K562 (cell line): ENCODE results near the gene GPR39. TPM values are rescaled to one million over a fixed set of nuclear protein-coding genes. Genes with fewer than 3 reads are reported as not detected.

Source experiments
- ATAC-seq: fragments of 200-7000 bp; cut with Tn5 transposase; 3 replicates; pipeline ENCODE4 v1.9.1; 2020; ENCODE audit warnings: moderate library complexity
- BruUV-seq: library from RNA; stranded (reverse); fragments of 400-500 nt; replicated peaks from 2 replicates; lab custom pipeline; 2021; lab: Mats Ljungman, UMichigan
- CTCF ChIA-PET: fragments of 300-600 bp; formaldehyde crosslinking; extraction: SDS; loops from one replicate; lab custom pipeline; 2021; ENCODE audit warnings: low intra/inter-chr PET ratio; lab: Yijun Ruan, JAX
- POLR2A ChIA-PET: fragments of 300-600, 350-650 bp; sonication (Branson Sonifier 250); formaldehyde crosslinking; extraction: SDS; loops from one replicate; lab custom pipeline; 2021; ENCODE audit warnings: antibody characterized with exemption, inconsistent platforms; lab: Yijun Ruan, JAX
- DNase-seq, 4 experiments: peaks; one replicate each; pipeline versions ENCODE4 v3.0.0 to v3.0.0-alpha.2; 2011 to 2018; ENCODE audit warnings: low spot score in 3 of 4, mixed read lengths in 3 of 4; ENCODE audit errors: extremely low read depth in 1 of 4
- FAIRE-seq: peaks from 2 replicates; lab custom pipeline; 2011; peaks lifted over from hg19 to GRCh38; lab: Jason Lieb, UNC
- H2AFZ ChIP-seq: 2 replicates; pipeline ENCODE4 v1.6.0; 2011; ENCODE audit warnings: low read depth, low read length, control low read depth, inconsistent platforms
- H3K27ac ChIP-seq: fragments of 200-600 bp; 3 replicates; pipeline ENCODE4 v1.8.0; 2011; ENCODE audit warnings: low read depth, mild to moderate bottlenecking, control low read depth, inconsistent platforms, low read length, moderate library complexity, mixed read lengths; ENCODE audit errors: extremely low read depth
- H3K27me3 ChIP-seq, 2 experiments: fragments of 300-600 bp in 1 of 2; 2 replicates in 1 of 2; 3 replicates in 1 of 2; pipeline versions ENCODE4 v1.6.0 to v1.8.0; 2011; ENCODE audit warnings: inconsistent platforms in 2 of 2, low read length in 2 of 2, mild to moderate bottlenecking in 1 of 2, mixed read lengths in 1 of 2, moderate library complexity in 1 of 2; ENCODE audit not compliant: control insufficient read depth in 2 of 2, insufficient read depth in 2 of 2
- H3K36me3 ChIP-seq: fragments of 300-600 bp; 3 replicates; pipeline ENCODE4 v1.8.0; 2011; ENCODE audit warnings: mild to moderate bottlenecking, low read length, inconsistent platforms; ENCODE audit not compliant: control insufficient read depth, insufficient read depth
- H3K4me1 ChIP-seq, 2 experiments: fragments of 200-600 bp in 1 of 2; replicated peaks in 1 of 2; 2 replicates in 1 of 2; 3 replicates in 1 of 2; pipeline versions ENCODE4 v1.5.1 to v1.8.0; 2011; ENCODE audit warnings: inconsistent platforms in 2 of 2, low read length in 2 of 2, mild to moderate bottlenecking in 1 of 2, mixed read lengths in 1 of 2, moderate library complexity in 1 of 2; ENCODE audit not compliant: control insufficient read depth in 2 of 2, insufficient read depth in 2 of 2
- H3K4me2 ChIP-seq: 2 replicates; pipeline ENCODE4 v1.6.1; 2011; ENCODE audit warnings: low read length, control low read depth, inconsistent platforms, mixed read lengths; ENCODE audit not compliant: insufficient read depth
- H3K4me3 ChIP-seq: fragments of 200-600 bp; sonication (generic), shearing (Covaris generic); 2 replicates; pipeline ENCODE4 v1.5.1; 2016; ENCODE audit warnings: control low read depth, inconsistent platforms
- H3K79me2 ChIP-seq: fragments of 200-600 bp; 3 replicates; pipeline ENCODE4 v1.8.0; 2011; ENCODE audit warnings: low read length, inconsistent platforms; ENCODE audit not compliant: control insufficient read depth, insufficient read depth
- H3K9ac ChIP-seq, 2 experiments: 2 replicates each; pipeline versions ENCODE4 v1.6.0 to v1.6.1; 2011; ENCODE audit warnings: low read depth in 2 of 2, low read length in 2 of 2, control low read depth in 1 of 2, inconsistent platforms in 1 of 2, mild to moderate bottlenecking in 1 of 2, mixed read lengths in 1 of 2; ENCODE audit not compliant: insufficient read depth in 1 of 2
- H3K9me1 ChIP-seq: one replicate; pipeline ENCODE4 v1.6.0; 2011; ENCODE audit warnings: inconsistent platforms, mild to moderate bottlenecking, low read length, moderate library complexity; ENCODE audit not compliant: control insufficient read depth, insufficient read depth
- H3K9me3 ChIP-seq: replicated peaks from 2 replicates; pipeline ENCODE4 v1.5.1; 2011; ENCODE audit warnings: low read depth, low read length, inconsistent platforms; ENCODE audit not compliant: control insufficient read depth, insufficient read depth
- H4K20me1 ChIP-seq: replicated peaks from 2 replicates; pipeline ENCODE4 v1.6.1; 2011; ENCODE audit warnings: low read length, inconsistent platforms, mixed read lengths; ENCODE audit not compliant: control insufficient read depth, insufficient read depth
- ARID1B ChIP-seq: fragments of 450-650 bp; IDR thresholded peaks from 2 replicates; pipeline ENCODE4 v1.6.1; 2016; ENCODE audit warnings: antibody characterized with exemption, mild to moderate bottlenecking, inconsistent platforms
- CHCHD3 ChIP-seq: fragments of 250-450 bp; sonication (Bioruptor Pico); IDR thresholded peaks from 2 replicates; pipeline ENCODE4 v2.1.2; 2022; ENCODE audit warnings: mild to moderate bottlenecking
- DDX20 ChIP-seq: fragments of 450-650 bp; IDR thresholded peaks from 2 replicates; pipeline ENCODE4 v1.6.1; 2016; ENCODE audit warnings: missing genetic modification characterization, low read depth, mild to moderate bottlenecking, missing compliant biosample characterization, moderate library complexity
- GTF2E2 ChIP-seq: fragments of 200-800 bp; sonication (Bioruptor generic); IDR thresholded peaks from 2 replicates; pipeline ENCODE4 v1.6.1; 2016; ENCODE audit warnings: missing genetic modification characterization, missing compliant biosample characterization
- HNRNPL ChIP-seq: fragments of 200-400 bp; formaldehyde crosslinking; IDR thresholded peaks from 2 replicates; pipeline ENCODE4 v1.6.1; 2017; ENCODE audit warnings: low read depth, mild to moderate bottlenecking, low read length
- OTX1 ChIP-seq: fragments of 450-650 bp; formaldehyde crosslinking; IDR thresholded peaks from 2 replicates; pipeline ENCODE4 v1.4.0; 2022; ENCODE audit warnings: mild to moderate bottlenecking
- PHF21A ChIP-seq: fragments of 450-650 bp; IDR thresholded peaks from 2 replicates; pipeline ENCODE4 v1.6.1; 2017; ENCODE audit warnings: low read depth, borderline replicate concordance
- PTBP1 ChIP-seq: fragments of 200-400 bp; formaldehyde crosslinking; IDR thresholded peaks from 2 replicates; pipeline ENCODE4 v1.6.1; 2017; ENCODE audit warnings: low read depth, low read length
- SRSF9 ChIP-seq: fragments of 200-400 bp; formaldehyde crosslinking; IDR thresholded peaks from 2 replicates; pipeline ENCODE4 v1.6.1; 2017; ENCODE audit warnings: low read depth, low read length, borderline replicate concordance
- TRIM24 ChIP-seq, 2 experiments: fragments of 450-650 bp; IDR thresholded peaks; 2 replicates each; pipeline ENCODE4 v1.6.1; 2016
- ZNF561 ChIP-seq: fragments of 450-650 bp; formaldehyde crosslinking; conservative IDR thresholded peaks from 2 replicates; pipeline ENCODE4 v1.4.0; 2020; ENCODE audit warnings: mild to moderate bottlenecking, moderate library complexity
- WGBS: fragments of 100-300 bp; shearing (Covaris generic); methylation state at CpG from one replicate; pipeline ENCODE4 v1.1.6; 2016; ENCODE audit warnings: low coverage, mixed read lengths; ENCODE audit not compliant: insufficient coverage; ENCODE audit errors: missing lambda C conversion rate; 5-methylcytosine and 5-hydroxymethylcytosine counted together
- in situ Hi-C: fragments of 300-500 bp; cut with MboI; formaldehyde crosslinking; loops from 4 replicates; pipeline ENCODE4 v1.15.0; 2018; ENCODE audit warnings: inconsistent platforms, mixed read lengths
- intact Hi-C: fragments of 100-400 bp; cut with micrococcal nuclease; formaldehyde crosslinking; loops from 2 replicates; pipeline ENCODE4 v1.14.2; 2022
- polyA plus RNA-seq, 8 experiments: library from polyadenylated mRNA; depleted of rRNA in 4 of 8; stranded (reverse) in 5 of 8; unstranded in 3 of 8; fragments of >200 nt; fragmentation: Nextera tagmentation in 2 of 8; fragmentation: Illumina TruSeq in 1 of 8; extraction: Ambion mirVana in 2 of 8; extraction: Trizol in 1 of 8; gene quantifications; 2 replicates each; pipeline versions ENCODE4 v1.2.1 to v1.2.3, GENCODE V29; 2011 to 2014; ENCODE audit warnings: inconsistent platforms in 1 of 8, missing spikeins in 1 of 8
- total RNA-seq, 7 experiments: library from RNA; depleted of rRNA in 6 of 7; stranded (reverse); fragments of >200 nt in 6 of 7; fragmentation: Illumina TruSeq in 2 of 7; extraction: Trizol in 2 of 7; gene quantifications; 2 replicates each; pipeline versions ENCODE4 v1.2.1 to v1.2.3, GENCODE V29; 2011 to 2021; ENCODE audit warnings: low replicate concordance in 1 of 7
- TF ChIP-seq, protein P1 (sequence below), 2 experiments: fragments of 450-650 bp in 1 of 2; sonication (generic) in 1 of 2; formaldehyde crosslinking in 1 of 2; IDR thresholded peaks; 2 replicates each; pipeline versions ENCODE4 v1.7.1 to v1.9.0; 2016 to 2022; ENCODE audit warnings: inconsistent platforms in 1 of 2, mild to moderate bottlenecking in 1 of 2, missing genetic modification reagents in 1 of 2
- TF ChIP-seq, protein P2 (sequence below): fragments of 250-450 bp; sonication (Bioruptor Pico); IDR thresholded peaks from 2 replicates; pipeline ENCODE4 v1.9.0; 2021; ENCODE audit warnings: mild to moderate bottlenecking, inconsistent platforms

The GPR39 gene
- total and polyA plus RNA-seq, 9 of the 15 experiments (the other 6 are each of a cell fraction or from before 2014, with no cell fraction given): 0.04 TPM; not detected in 8

- no peak overlapping the region for H3K4me3 ChIP-seq
- BruUV-seq: no TSS peak
- no peaks in the 10 kb centered on the region for H3K9me1 ChIP-seq
- H3K4me2 ChIP-seq: no peak overlapping the region
- no peaks in the 10 kb centered on the region for H3K4me1 ChIP-seq
- FAIRE-seq (no peak), DNase-seq (no peak), ATAC-seq (no peak)
- 0% methylated on average over 4 of the region's 4 CpGs for WGBS
- in situ Hi-C loops: no loop called here
- H3K9me3 ChIP-seq: no peaks in the 10 kb centered on the region
- H4K20me1 ChIP-seq: no peaks in the 10 kb centered on the region
- CTCF ChIA-PET: no interaction called here
- no peaks in the 10 kb centered on the region for H3K36me3 ChIP-seq
- no peak overlapping the region for H3K27ac ChIP-seq
- TF ChIP-seq OTX1 (CRISPR knock-in tag) (no peak), DDX20 (tag) (no peak), PHF21A (no peak), SRSF9 (no peak), HNRNPL (no peak), GTF2E2 (no peak), PTBP1 (no peak), CHCHD3 (CRISPR knock-in tag) (no peak), ARID1B (no peak), ZNF561 (no peak), TRIM24 (IDR thresholded peaks at IDR 0.05) (no peak)
- TF ChIP-seq, protein P1, sequence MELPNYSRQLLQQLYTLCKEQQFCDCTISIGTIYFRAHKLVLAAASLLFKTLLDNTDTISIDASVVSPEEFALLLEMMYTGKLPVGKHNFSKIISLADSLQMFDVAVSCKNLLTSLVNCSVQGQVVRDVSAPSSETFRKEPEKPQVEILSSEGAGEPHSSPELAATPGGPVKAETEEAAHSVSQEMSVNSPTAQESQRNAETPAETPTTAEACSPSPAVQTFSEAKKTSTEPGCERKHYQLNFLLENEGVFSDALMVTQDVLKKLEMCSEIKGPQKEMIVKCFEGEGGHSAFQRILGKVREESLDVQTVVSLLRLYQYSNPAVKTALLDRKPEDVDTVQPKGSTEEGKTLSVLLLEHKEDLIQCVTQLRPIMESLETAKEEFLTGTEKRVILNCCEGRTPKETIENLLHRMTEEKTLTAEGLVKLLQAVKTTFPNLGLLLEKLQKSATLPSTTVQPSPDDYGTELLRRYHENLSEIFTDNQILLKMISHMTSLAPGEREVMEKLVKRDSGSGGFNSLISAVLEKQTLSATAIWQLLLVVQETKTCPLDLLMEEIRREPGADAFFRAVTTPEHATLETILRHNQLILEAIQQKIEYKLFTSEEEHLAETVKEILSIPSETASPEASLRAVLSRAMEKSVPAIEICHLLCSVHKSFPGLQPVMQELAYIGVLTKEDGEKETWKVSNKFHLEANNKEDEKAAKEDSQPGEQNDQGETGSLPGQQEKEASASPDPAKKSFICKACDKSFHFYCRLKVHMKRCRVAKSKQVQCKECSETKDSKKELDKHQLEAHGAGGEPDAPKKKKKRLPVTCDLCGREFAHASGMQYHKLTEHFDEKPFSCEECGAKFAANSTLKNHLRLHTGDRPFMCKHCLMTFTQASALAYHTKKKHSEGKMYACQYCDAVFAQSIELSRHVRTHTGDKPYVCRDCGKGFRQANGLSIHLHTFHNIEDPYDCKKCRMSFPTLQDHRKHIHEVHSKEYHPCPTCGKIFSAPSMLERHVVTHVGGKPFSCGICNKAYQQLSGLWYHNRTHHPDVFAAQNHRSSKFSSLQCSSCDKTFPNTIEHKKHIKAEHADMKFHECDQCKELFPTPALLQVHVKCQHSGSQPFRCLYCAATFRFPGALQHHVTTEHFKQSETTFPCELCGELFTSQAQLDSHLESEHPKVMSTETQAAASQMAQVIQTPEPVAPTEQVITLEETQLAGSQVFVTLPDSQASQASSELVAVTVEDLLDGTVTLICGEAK (IDR thresholded peaks at IDR 0.05): no peak
- TF ChIP-seq, protein P1 (CRISPR knock-in tag; IDR thresholded peaks at IDR 0.05): no peak
- TF ChIP-seq, protein P2, sequence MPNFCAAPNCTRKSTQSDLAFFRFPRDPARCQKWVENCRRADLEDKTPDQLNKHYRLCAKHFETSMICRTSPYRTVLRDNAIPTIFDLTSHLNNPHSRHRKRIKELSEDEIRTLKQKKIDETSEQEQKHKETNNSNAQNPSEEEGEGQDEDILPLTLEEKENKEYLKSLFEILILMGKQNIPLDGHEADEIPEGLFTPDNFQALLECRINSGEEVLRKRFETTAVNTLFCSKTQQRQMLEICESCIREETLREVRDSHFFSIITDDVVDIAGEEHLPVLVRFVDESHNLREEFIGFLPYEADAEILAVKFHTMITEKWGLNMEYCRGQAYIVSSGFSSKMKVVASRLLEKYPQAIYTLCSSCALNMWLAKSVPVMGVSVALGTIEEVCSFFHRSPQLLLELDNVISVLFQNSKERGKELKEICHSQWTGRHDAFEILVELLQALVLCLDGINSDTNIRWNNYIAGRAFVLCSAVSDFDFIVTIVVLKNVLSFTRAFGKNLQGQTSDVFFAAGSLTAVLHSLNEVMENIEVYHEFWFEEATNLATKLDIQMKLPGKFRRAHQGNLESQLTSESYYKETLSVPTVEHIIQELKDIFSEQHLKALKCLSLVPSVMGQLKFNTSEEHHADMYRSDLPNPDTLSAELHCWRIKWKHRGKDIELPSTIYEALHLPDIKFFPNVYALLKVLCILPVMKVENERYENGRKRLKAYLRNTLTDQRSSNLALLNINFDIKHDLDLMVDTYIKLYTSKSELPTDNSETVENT: no peak
- TF ChIP-seq, all 486 proteins: peak for 0
- no peak overlapping the region for H2AFZ ChIP-seq
- intact Hi-C loops: no loop called here
- H3K9ac ChIP-seq: no peak overlapping the region
- H3K27me3 ChIP-seq: no peaks in the 10 kb centered on the region
- H3K79me2 ChIP-seq: no peaks in the 10 kb centered on the region
- POLR2A ChIA-PET: no interaction called here
Measured at GRCh38 chr2:132538331-132538855, 121.8 kb downstream of the GPR39 start.
